GM19324 (cell line): ENCODE measurements around the gene KCNH8.

Experiments
- ATAC-seq: cut with Tn5 transposase; IDR thresholded peaks from one replicate; pipeline ENCODE4 v1.9.1; 2021; ENCODE audit warnings: mild to moderate bottlenecking, moderate library complexity; ENCODE audit not compliant: unreplicated experiment, low FRiP score

KCNH8 gene

DNA sequence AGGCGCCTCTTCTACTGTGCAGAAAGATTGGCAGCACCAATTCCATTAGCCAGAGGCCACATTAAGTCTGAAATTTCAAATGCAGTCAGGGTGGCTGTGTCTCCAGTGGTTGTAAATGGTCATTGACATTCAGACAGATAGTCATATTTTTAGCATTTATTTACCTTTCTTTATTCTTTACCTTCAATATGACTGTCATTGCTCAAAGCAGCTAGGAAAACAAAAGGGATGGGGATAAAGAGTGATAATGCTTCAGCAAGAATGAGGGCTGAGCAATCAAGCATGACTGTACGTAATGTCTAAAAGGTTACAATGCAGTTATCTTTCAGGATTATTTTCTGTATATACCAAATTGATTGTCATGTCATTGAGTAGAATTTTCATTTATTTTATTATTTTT lies 425.3 kb downstream of the KCNH8 start:
- ATAC-seq = no peak

DNA sequence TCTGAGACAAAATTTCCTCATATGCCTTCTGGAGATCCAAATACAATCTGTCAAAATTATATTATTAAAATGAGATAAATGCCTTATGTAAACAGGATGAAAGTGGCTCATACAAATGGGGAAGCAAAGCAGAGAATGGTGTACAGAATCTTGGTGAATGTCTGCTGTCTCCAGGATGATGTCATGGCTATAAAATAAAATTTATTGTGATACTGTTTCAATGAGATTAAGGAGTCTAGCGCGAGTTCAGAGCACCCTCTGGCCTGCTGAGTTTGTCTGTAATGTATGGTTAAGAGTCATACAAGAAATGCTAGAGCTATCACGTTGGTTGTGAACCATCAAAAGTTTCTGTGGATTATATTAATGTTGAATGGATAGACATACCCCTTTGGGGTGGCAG lies 426.0 kb downstream of the KCNH8 start:
- no peak for ATAC-seq

DNA sequence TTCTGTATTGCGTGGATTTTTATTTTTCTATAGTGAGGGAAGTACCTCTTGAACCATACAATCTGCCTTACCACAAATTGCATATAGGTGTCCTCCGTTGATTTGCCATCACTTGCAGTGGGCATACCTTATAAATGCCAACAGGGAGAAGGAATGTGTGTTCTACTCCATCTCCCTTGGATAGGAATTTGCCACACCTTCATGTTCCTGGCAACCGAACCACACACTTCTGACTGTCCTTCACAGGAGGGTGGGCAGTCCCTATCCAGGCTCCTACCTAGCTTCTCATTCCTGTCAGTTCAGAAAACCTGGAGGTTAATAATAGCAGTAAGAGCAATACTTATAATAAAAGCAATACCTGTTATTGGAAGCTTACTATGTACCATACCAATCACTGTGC lies 428.0 kb downstream of the KCNH8 start:
- no peak for ATAC-seq
